Natural killer cell treated with Interleukin-12 subunit alpha and Interleukin-12 subunit beta and Interleukin-15 and Interleukin-18, amount 100 ng/mL, for 72 hours (primary cell): Measurements from ENCODE around the gene MATK. TPM values are rescaled to one million over a fixed set of nuclear protein-coding genes. Genes with fewer than 3 reads are reported as not detected.

Experiments
- ATAC-seq, 2 donors: fragments of 150-1000 bp; cut with Tn5 transposase in 1 of 2; sonication (Bioruptor Pico), chemical (Tn5 transposase) in 1 of 2; 2 replicates each; pipeline ENCODE4 v1.10.0; 2021
- DNase-seq: peaks from one replicate; pipeline ENCODE4 v3.0.0; 2022; ENCODE audit warnings: low spot score
- H3K27ac Mint-ChIP-seq, 2 donors: 1 replicate in 1 of 2; 2 replicates in 1 of 2; pipeline ENCODE4 v1.8.0; 2022; ENCODE audit warnings: mixed read lengths in 2 of 2, mild to moderate bottlenecking in 1 of 2, moderate library complexity in 1 of 2
- H3K27me3 Mint-ChIP-seq, 2 donors: 1 replicate in 1 of 2; 2 replicates in 1 of 2; pipeline ENCODE4 v1.8.0; 2022; ENCODE audit warnings: mixed read lengths in 2 of 2
- H3K36me3 Mint-ChIP-seq: one replicate; pipeline ENCODE4 v1.8.0; 2022; ENCODE audit warnings: mixed read lengths
- H3K4me1 Mint-ChIP-seq, 2 donors: 1 replicate in 1 of 2; 2 replicates in 1 of 2; pipeline ENCODE4 v1.8.0; 2022; ENCODE audit warnings: low read depth in 2 of 2, mixed read lengths in 2 of 2, mild to moderate bottlenecking in 1 of 2
- H3K4me3 Mint-ChIP-seq: one replicate; pipeline ENCODE4 v1.8.0; 2022; ENCODE audit warnings: mixed read lengths
- H3K9me3 Mint-ChIP-seq: 2 replicates; pipeline ENCODE4 v1.8.0; 2022; ENCODE audit warnings: mixed read lengths
- total RNA-seq, 2 donors: library from RNA; stranded (reverse); gene quantifications; one replicate each; pipeline ENCODE4 v1.2.3, GENCODE V29; 2022

MATK gene
- total RNA-seq, 2 donors from 2014 or later = 58.5 to 61.9 TPM

- Mint-ChIP-seq H3K27me3 (no peaks in the 10 kb centered on the region), H3K9me3 (peaks cover 6% of the 10 kb centered on the region), H3K4me3 (no peak overlapping the region), H3K27ac (no peak overlapping the region), H3K36me3 (peaks cover 9% of the 10 kb centered on the region), H3K4me1 (peaks cover 5 to 27% of the 10 kb centered on the region in 2 donors)
- DNase-seq (no peak), ATAC-seq (no peak)
These were observed 7.1 kb downstream of the MATK start for GRCh38 chr19:3778899-3779723.

GRCh38 chr19:3778104-3778867 lies 7.9 kb downstream of the MATK start:
- DNase-seq (no peak), ATAC-seq (no peak)
- Mint-ChIP-seq H3K4me1 (peaks cover 5 to 24% of the 10 kb centered on the region in 2 donors), H3K4me3 (no peak overlapping the region), H3K27me3 (no peaks in the 10 kb centered on the region), H3K27ac (no peak overlapping the region), H3K9me3 (peaks cover 6% of the 10 kb centered on the region), H3K36me3 (peaks cover 9% of the 10 kb centered on the region)

- no peaks in the 10 kb centered on the region for H3K36me3 Mint-ChIP-seq
- peaks cover 0 to 15% of the 10 kb centered on the region in 2 donors for H3K4me1 Mint-ChIP-seq
- H3K9me3 Mint-ChIP-seq = no peaks in the 10 kb centered on the region
- no peak for DNase-seq
- H3K27me3 Mint-ChIP-seq = no peaks in the 10 kb centered on the region
- ATAC-seq = no peak
- no peak overlapping the region for H3K4me3 Mint-ChIP-seq
- H3K27ac Mint-ChIP-seq = peak overlapping the region in 1 of 2 donors; percentile 67
These were observed 9.6 kb downstream of the MATK start for GRCh38 chr19:3776479-3777040.

- no peaks in the 10 kb centered on the region for H3K36me3 Mint-ChIP-seq
- no peaks in the 10 kb centered on the region for H3K9me3 Mint-ChIP-seq
- H3K4me3 Mint-ChIP-seq = no peak overlapping the region
- no peaks in the 10 kb centered on the region for H3K27me3 Mint-ChIP-seq
- peaks cover 0 to 11% of the 10 kb centered on the region in 2 donors for H3K4me1 Mint-ChIP-seq
- ATAC-seq (no peak), DNase-seq (no peak)
- H3K27ac Mint-ChIP-seq = no peak overlapping the region
These were observed 10.3 kb downstream of the MATK start for GRCh38 chr19:3775831-3776230.

GRCh38 chr19:3775374-3775711 lies 10.8 kb downstream of the MATK start:
- Mint-ChIP-seq H3K4me3 (no peak overlapping the region), H3K36me3 (no peaks in the 10 kb centered on the region)

GRCh38 chr19:3774621-3775373 lies 11.4 kb downstream of the MATK start:
- Mint-ChIP-seq H3K4me3 (no peak overlapping the region), H3K27ac (no peak overlapping the region), H3K27me3 (no peaks in the 10 kb centered on the region), H3K4me1 (peaks cover 0 to 10% of the 10 kb centered on the region in 2 donors), H3K36me3 (no peaks in the 10 kb centered on the region), H3K9me3 (no peaks in the 10 kb centered on the region)
- no peak for DNase-seq
- ATAC-seq = no peak

More at GRCh38 chr19:3775374-3775711, 10.8 kb downstream of the MATK start:
- H3K9me3 Mint-ChIP-seq = no peaks in the 10 kb centered on the region
- ATAC-seq (no peak), DNase-seq (no peak)
- H3K27ac Mint-ChIP-seq = no peak overlapping the region
- no peaks in the 10 kb centered on the region for H3K27me3 Mint-ChIP-seq
- peaks cover 0 to 10% of the 10 kb centered on the region in 2 donors for H3K4me1 Mint-ChIP-seq

- no peaks in the 10 kb centered on the region for H3K36me3 Mint-ChIP-seq
- no peak overlapping the region for H3K4me3 Mint-ChIP-seq
- ATAC-seq (no peak), DNase-seq (no peak)
- peaks cover 0 to 11% of the 10 kb centered on the region in 2 donors for H3K4me1 Mint-ChIP-seq
- H3K27me3 Mint-ChIP-seq = no peaks in the 10 kb centered on the region
- H3K27ac Mint-ChIP-seq = no peak overlapping the region
- no peaks in the 10 kb centered on the region for H3K9me3 Mint-ChIP-seq
These were observed 12.2 kb downstream of the MATK start for GRCh38 chr19:3773814-3774515.

- no peak for DNase-seq
- Mint-ChIP-seq H3K27ac (no peak within 1 kb of the TSS), H3K27me3 (no peaks in the 10 kb centered on the region), H3K4me1 (peaks cover under 1 to 13% of the 10 kb centered on the region in 2 donors), H3K9me3 (no peaks in the 10 kb centered on the region), H3K36me3 (no peaks in the 10 kb centered on the region), H3K4me3 (no peak within 1 kb of the TSS)
- no peak for ATAC-seq
These were observed 14.2 kb downstream of the MATK start, which contains the start of gene RAX2 for GRCh38 chr19:3771906-3772455. TSS of gene RAX2 (minus strand) at chr19:3772228. CDS start at chr19:3771742, 486 bp downstream.

GRCh38 chr19:3771000-3771905 lies 14.9 kb downstream of the MATK start:
- no peak overlapping the region for H3K4me3 Mint-ChIP-seq
- no peak for ATAC-seq
- peaks cover 7 to 12% of the 10 kb centered on the region in 2 donors for H3K4me1 Mint-ChIP-seq
- no peak for DNase-seq
- no peaks in the 10 kb centered on the region for H3K27me3 Mint-ChIP-seq
- H3K36me3 Mint-ChIP-seq = no peaks in the 10 kb centered on the region
- no peak overlapping the region for H3K27ac Mint-ChIP-seq
- H3K9me3 Mint-ChIP-seq = no peaks in the 10 kb centered on the region

GRCh38 chr19:3770136-3770999 lies 15.8 kb downstream of the MATK start:
- ATAC-seq = no peak
- no peak for DNase-seq
- no peak overlapping the region for H3K4me3 Mint-ChIP-seq
- no peaks in the 10 kb centered on the region for H3K27me3 Mint-ChIP-seq
- peaks cover 9 to 13% of the 10 kb centered on the region in 2 donors for H3K4me1 Mint-ChIP-seq
- no peak overlapping the region for H3K27ac Mint-ChIP-seq
- H3K9me3 Mint-ChIP-seq = no peaks in the 10 kb centered on the region
- no peaks in the 10 kb centered on the region for H3K36me3 Mint-ChIP-seq

GRCh38 chr19:3769494-3769893 lies 16.7 kb downstream of the MATK start:
- Mint-ChIP-seq H3K36me3 (no peaks in the 10 kb centered on the region), H3K27me3 (no peaks in the 10 kb centered on the region), H3K9me3 (no peaks in the 10 kb centered on the region), H3K4me1 (peaks cover 9 to 13% of the 10 kb centered on the region in 2 donors), H3K27ac (no peak overlapping the region), H3K4me3 (no peak overlapping the region)
- no peak for ATAC-seq
- no peak for DNase-seq
